Upper lobe of left lung (tissue), 6 donors: ENCODE data around the gene INPP4B. TPM values are rescaled to one million over a fixed set of nuclear protein-coding genes. Genes with fewer than 3 reads are reported as not detected.

Experiments used
- ATAC-seq, 2 donors: fragments of 200-7000 bp; cut with Tn5 transposase; one replicate each; pipeline ENCODE4 v1.9.1; 2022; ENCODE audit warnings: mild to moderate bottlenecking in 2 of 2, moderate library complexity in 2 of 2; ENCODE audit not compliant: low FRiP score in 2 of 2
- DNase-seq, 2 donors: peaks; one replicate each; pipeline ENCODE4 v3.0.0-alpha.2; 2019 to 2020
- H3K27ac ChIP-seq, 4 donors: fragments of 200-600 bp; sonication (generic); one replicate each; pipeline ENCODE4 v1.5.1; 2016 to 2019
- H3K27me3 ChIP-seq, 4 donors: fragments of 200-600 bp; sonication (generic); one replicate each; pipeline ENCODE4 v1.5.1; 2017 to 2019
- H3K36me3 ChIP-seq, 4 donors: fragments of 200-600 bp; sonication (generic); one replicate each; pipeline ENCODE4 v1.5.1; 2016 to 2019
- H3K4me1 ChIP-seq, 4 donors: fragments of 200-600 bp; sonication (generic); one replicate each; pipeline ENCODE4 v1.5.1; 2018 to 2019
- H3K4me3 ChIP-seq, 4 donors: fragments of 200-600 bp; sonication (generic); one replicate each; pipeline ENCODE4 v1.5.1; 2017 to 2019; ENCODE audit warnings: mild to moderate bottlenecking in 2 of 4, moderate library complexity in 1 of 4
- H3K9me3 ChIP-seq, 4 donors: fragments of 200-600 bp; sonication (generic); one replicate each; pipeline ENCODE4 v1.5.1; 2018 to 2019
- EP300 ChIP-seq, 4 donors: sonication (generic); formaldehyde crosslinking; IDR thresholded peaks; one replicate each; pipeline ENCODE4 v1.5.1; 2017; ENCODE audit warnings: antibody characterized with exemption in 4 of 4, control low read depth in 2 of 4
- POLR2A ChIP-seq, 4 donors: fragments of 450-650 bp; IDR thresholded peaks; one replicate each; pipeline ENCODE4 v1.5.1; 2016 to 2017; ENCODE audit warnings: antibody characterized with exemption in 4 of 4, mild to moderate bottlenecking in 2 of 4
- POLR2AphosphoS5 ChIP-seq, 2 donors: sonication (generic); formaldehyde crosslinking; IDR thresholded peaks; one replicate each; pipeline ENCODE4 v1.5.1; 2017; ENCODE audit warnings: antibody characterized with exemption in 2 of 2
- WGBS, 2 donors: methylation state at CpG; one replicate each; pipeline ENCODE4 v1.1.5; 2017 to 2018; 5-methylcytosine and 5-hydroxymethylcytosine counted together
- total RNA-seq, 6 donors: library from RNA; depleted of rRNA in 4 of 6; stranded (reverse); fragments of >200 nt in 4 of 6; gene quantifications; one replicate each; pipeline versions ENCODE4 v1.1.0 to v1.2.1, GENCODE V29; 2016 to 2021
- TF ChIP-seq, protein P1 (sequence below), 6 experiments: fragments of 450-650 bp in 4 of 6; fragments of 200-600 bp in 2 of 6; sonication (generic) in 2 of 6; IDR thresholded peaks; one replicate each; pipeline ENCODE4 v1.5.1; 2016 to 2019; ENCODE audit warnings: antibody characterized with exemption in 6 of 6
- donor health status: DM: no; HTN: no; CAD: no; lungs with moderate emphysema.
- donor health status: DM: no; HTN: yes; CAD: no; lungs with severe emphysema.

Gene INPP4B
- total RNA-seq, 6 donors from 2014 or later: 4.7 to 31.4 (median 10.4) TPM

DNA sequence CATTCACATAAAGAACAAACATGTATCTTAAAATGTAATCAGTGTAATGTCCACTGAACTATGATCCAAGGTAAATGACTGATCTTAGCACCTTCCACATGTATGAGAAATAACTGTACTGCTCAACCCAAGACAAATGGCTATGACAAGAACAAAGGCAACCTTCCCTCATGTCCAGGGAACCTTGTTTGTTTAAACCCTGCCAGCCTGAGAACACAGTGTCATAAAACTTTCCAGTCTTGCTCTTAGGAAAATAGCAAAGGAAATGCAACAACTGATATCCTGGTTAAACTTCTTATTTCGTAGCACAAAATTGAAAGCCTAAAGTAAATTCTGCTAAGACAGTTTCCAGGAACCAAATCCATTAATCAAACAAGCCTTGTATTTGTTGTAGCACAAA, 715.4 kb downstream of the INPP4B start:
- 48 to 53% methylated on average over 1 of the region's 1 CpG for WGBS, 2 donors
- Histone ChIP-seq H3K27ac (no peak overlapping the region), H3K36me3 (no peaks in the 10 kb centered on the region), H3K4me1 (peaks cover 0 to 6% (median 2%) of the 10 kb centered on the region in 4 donors), H3K4me3 (no peak overlapping the region), H3K9me3 (no peaks in the 10 kb centered on the region), H3K27me3 (no peaks in the 10 kb centered on the region)
- TF ChIP-seq POLR2AphosphoS5 (IDR thresholded peaks at IDR 0.05) (no peak), POLR2A (IDR thresholded peaks at IDR 0.05) (no peak), EP300 (IDR thresholded peaks at IDR 0.05) (no peak)
- TF ChIP-seq, protein P1, sequence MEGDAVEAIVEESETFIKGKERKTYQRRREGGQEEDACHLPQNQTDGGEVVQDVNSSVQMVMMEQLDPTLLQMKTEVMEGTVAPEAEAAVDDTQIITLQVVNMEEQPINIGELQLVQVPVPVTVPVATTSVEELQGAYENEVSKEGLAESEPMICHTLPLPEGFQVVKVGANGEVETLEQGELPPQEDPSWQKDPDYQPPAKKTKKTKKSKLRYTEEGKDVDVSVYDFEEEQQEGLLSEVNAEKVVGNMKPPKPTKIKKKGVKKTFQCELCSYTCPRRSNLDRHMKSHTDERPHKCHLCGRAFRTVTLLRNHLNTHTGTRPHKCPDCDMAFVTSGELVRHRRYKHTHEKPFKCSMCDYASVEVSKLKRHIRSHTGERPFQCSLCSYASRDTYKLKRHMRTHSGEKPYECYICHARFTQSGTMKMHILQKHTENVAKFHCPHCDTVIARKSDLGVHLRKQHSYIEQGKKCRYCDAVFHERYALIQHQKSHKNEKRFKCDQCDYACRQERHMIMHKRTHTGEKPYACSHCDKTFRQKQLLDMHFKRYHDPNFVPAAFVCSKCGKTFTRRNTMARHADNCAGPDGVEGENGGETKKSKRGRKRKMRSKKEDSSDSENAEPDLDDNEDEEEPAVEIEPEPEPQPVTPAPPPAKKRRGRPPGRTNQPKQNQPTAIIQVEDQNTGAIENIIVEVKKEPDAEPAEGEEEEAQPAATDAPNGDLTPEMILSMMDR (IDR thresholded peaks at IDR 0.05): no peak
- ATAC-seq (no peak), DNase-seq (no peak)

DNA sequence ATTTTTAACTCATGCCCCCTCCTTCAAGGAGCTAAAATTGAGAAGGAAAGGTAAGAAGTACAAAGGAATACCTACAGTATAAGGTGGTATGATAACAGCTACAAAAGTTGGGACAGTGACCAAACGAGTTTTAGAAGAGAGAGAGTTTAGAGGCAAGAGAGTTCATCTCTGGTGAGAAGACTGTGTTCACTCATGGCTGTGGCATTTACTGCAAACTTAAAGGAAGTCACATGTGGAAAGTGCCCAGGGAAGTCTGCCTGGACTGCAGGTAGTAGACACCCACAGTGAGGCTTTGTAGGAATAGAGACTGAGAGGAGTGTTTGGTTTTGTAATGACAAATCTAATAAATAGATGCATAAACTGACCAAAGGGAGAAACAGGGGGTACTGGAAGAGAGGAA, 716.2 kb downstream of the INPP4B start:
- no peak for ATAC-seq
- H3K27ac ChIP-seq: no peak overlapping the region

DNA sequence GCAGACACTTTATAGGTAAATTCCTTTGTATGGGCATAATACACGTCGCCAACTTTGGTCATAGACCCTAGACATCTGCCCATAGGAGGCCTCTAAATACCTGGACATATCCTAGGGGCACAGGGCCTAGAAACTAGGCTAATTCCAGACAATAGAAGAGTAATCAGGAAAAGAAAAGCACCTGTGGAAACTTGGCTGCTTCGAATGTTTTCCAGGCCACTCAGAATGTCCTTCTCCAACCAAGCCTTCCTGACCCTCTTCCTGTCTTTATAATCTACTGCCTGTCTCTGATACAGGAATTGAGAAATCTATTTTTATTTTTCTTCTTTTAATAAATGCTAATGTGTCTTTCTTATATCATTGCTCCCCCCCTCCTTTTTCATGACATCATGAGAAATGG, 716.6 kb downstream of the INPP4B start:
- Histone ChIP-seq H3K4me3 (no peak overlapping the region), H3K4me1 (peaks cover 0 to 6% (median 2%) of the 10 kb centered on the region in 4 donors), H3K9me3 (no peaks in the 10 kb centered on the region), H3K36me3 (no peaks in the 10 kb centered on the region), H3K27me3 (no peaks in the 10 kb centered on the region), H3K27ac (peak overlapping the region in 1 of 4 donors; percentile 59)
- TF ChIP-seq EP300 (IDR thresholded peaks at IDR 0.05): no peak
- TF ChIP-seq POLR2A (IDR thresholded peaks at IDR 0.05): no peak
- no peak for TF ChIP-seq POLR2AphosphoS5 (IDR thresholded peaks at IDR 0.05)
- TF ChIP-seq, protein P1 (IDR thresholded peaks at IDR 0.05): no peak
- DNase-seq (no peak), ATAC-seq (no peak)
- 79 to 82% methylated on average over 3 of the region's 3 CpGs for WGBS, 2 donors

More for the DNA sequence above, 716.2 kb downstream of the INPP4B start:
- no peak for TF ChIP-seq POLR2A (IDR thresholded peaks at IDR 0.05)
- TF ChIP-seq, protein P1 (IDR thresholded peaks at IDR 0.05): no peak
- H3K36me3 ChIP-seq: no peaks in the 10 kb centered on the region
- H3K4me3 ChIP-seq: no peak overlapping the region
- peaks cover 0 to 6% (median 2%) of the 10 kb centered on the region in 4 donors for H3K4me1 ChIP-seq
- WGBS, 2 donors: 87 to 93% methylated on average over 1 of the region's 1 CpG
- DNase-seq: no peak
- H3K27me3 ChIP-seq: no peaks in the 10 kb centered on the region
- no peaks in the 10 kb centered on the region for H3K9me3 ChIP-seq

DNA sequence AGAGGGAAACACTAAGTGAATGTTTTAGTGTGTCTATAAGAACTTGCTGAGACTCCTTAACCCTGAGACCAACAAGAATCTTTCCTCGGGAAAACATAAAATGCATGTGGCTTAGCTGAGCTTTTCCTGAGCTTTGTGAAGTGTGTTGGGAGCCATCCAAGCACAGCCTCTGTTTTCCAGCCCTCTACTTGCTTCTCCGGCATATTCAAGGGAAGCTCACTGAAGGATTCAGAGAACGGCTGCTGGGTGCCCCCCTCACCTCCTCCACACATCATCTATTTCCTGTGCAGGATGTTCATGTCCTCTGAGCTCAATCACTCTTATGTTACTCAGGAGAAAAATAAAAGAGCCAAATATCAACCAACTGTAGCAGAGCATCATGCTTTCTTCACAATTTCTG, 717.6 kb downstream of the INPP4B start:
- peak overlapping the region in 1 of 4 donors; percentile 60 for H3K27ac ChIP-seq
- H3K36me3 ChIP-seq: no peaks in the 10 kb centered on the region
- peaks cover 0 to 6% (median 2%) of the 10 kb centered on the region in 4 donors for H3K4me1 ChIP-seq
- no peak for TF ChIP-seq POLR2A (IDR thresholded peaks at IDR 0.05)
- TF ChIP-seq, protein P1 (IDR thresholded peaks at IDR 0.05): no peak
- TF ChIP-seq POLR2AphosphoS5 (IDR thresholded peaks at IDR 0.05): no peak
- no peak overlapping the region for H3K4me3 ChIP-seq
- H3K27me3 ChIP-seq: no peaks in the 10 kb centered on the region
- ATAC-seq (no peak), DNase-seq (no peak)
- H3K9me3 ChIP-seq: no peaks in the 10 kb centered on the region
- WGBS, 2 donors: 30 to 32% methylated on average over 3 of the region's 3 CpGs

DNA sequence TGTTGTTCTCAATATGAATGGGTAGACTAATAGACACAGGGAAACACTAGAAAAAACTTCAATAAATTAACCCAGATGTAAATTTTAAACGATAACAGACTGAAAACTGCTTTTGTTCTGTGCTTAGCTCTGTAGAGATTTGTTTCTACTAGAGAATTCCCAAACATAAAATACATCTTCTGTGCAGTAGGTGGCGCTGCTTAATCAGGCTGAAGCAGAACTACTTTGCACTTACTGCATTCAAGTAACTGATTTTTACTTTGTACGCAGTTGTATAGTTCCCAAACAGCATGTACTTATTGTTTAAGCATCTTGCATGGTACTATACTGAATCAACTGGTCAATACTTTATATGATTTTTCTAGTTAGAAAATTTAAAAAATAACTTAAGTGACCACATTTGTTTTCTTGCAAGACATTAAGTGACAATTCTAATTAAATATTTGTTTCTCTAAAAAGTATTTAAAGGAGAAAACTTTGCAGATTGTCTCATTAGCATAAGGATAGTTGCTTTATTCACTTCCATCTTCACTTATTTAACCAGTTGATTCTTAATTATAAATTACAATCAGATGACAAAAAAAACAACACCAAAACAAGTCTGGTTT, 719.1 kb downstream of the INPP4B start:
- DNase-seq (peak in 1 of 2 donors; percentile 38), ATAC-seq (peak; percentile 51 to 75)
- Histone ChIP-seq H3K36me3 (no peaks in the 10 kb centered on the region), H3K27me3 (no peaks in the 10 kb centered on the region), H3K4me1 (peaks cover 0 to 6% (median 2%) of the 10 kb centered on the region in 4 donors), H3K4me3 (no peak overlapping the region), H3K9me3 (no peaks in the 10 kb centered on the region), H3K27ac (no peak overlapping the region)
- 11% methylated on average over 3 of the region's 3 CpGs for WGBS, 2 donors
- TF ChIP-seq, protein P1 (IDR thresholded peaks at IDR 0.05): peak; percentile 53 to 76 (median 70)
- TF ChIP-seq POLR2AphosphoS5 (IDR thresholded peaks at IDR 0.05): no peak
